MCF 10A (cell line): Measurements from ENCODE around the gene FGFR2. TPM values are rescaled to one million over a fixed set of nuclear protein-coding genes. Genes with fewer than 3 reads are reported as not detected.

ENCODE experiments used
- BruUV-seq: library from RNA; stranded (reverse); fragments of 400-500 nt; replicated peaks from 2 replicates; lab custom pipeline; 2021; lab: Mats Ljungman, UMichigan
- CTCF ChIA-PET: fragments of 300-600 bp; sonication (Branson Sonifier 250); formaldehyde crosslinking; extraction: SDS; loops from one replicate; lab custom pipeline; 2021; ENCODE audit warnings: antibody characterized with exemption, inconsistent platforms; lab: Yijun Ruan, JAX
- POLR2A ChIA-PET: fragments of 300-600, 350-650 bp; sonication (Branson Sonifier 250); formaldehyde crosslinking; extraction: SDS; loops from one replicate; lab custom pipeline; 2020; ENCODE audit warnings: antibody characterized with exemption, inconsistent platforms; lab: Yijun Ruan, JAX
- DNase-seq: peaks from one replicate; pipeline ENCODE4 v3.0.0-alpha.2; 2018; ENCODE audit not compliant: unreplicated experiment
- H3K27ac Mint-ChIP-seq: one replicate; pipeline ENCODE4 v1.8.0; 2022; ENCODE audit warnings: mild to moderate bottlenecking, low read depth, mixed read lengths; ENCODE audit not compliant: unreplicated experiment
- H3K27me3 Mint-ChIP-seq: one replicate; pipeline ENCODE4 v1.8.0; 2022; ENCODE audit warnings: mixed read lengths; ENCODE audit not compliant: insufficient read depth, unreplicated experiment
- H3K36me3 Mint-ChIP-seq: one replicate; pipeline ENCODE4 v1.8.0; 2022; ENCODE audit warnings: mild to moderate bottlenecking, moderate library complexity, mixed read lengths; ENCODE audit not compliant: insufficient read depth, unreplicated experiment
- H3K4me1 Mint-ChIP-seq: one replicate; pipeline ENCODE4 v1.8.0; 2022; ENCODE audit warnings: mixed read lengths; ENCODE audit not compliant: insufficient read depth, unreplicated experiment
- H3K4me3 Mint-ChIP-seq: one replicate; pipeline ENCODE4 v1.8.0; 2022; ENCODE audit warnings: mild to moderate bottlenecking, moderate library complexity, mixed read lengths; ENCODE audit not compliant: unreplicated experiment
- H3K9me3 Mint-ChIP-seq: one replicate; pipeline ENCODE4 v1.8.0; 2022; ENCODE audit warnings: mixed read lengths; ENCODE audit not compliant: unreplicated experiment
- CTCF ChIP-seq: fragments of 200-600 bp; IDR thresholded peaks from one replicate; pipeline ENCODE4 v1.8.0; 2022; ENCODE audit warnings: antibody characterized with exemption, mild to moderate bottlenecking; ENCODE audit not compliant: unreplicated experiment
- intact Hi-C: fragments of 100-400 bp; cut with micrococcal nuclease; formaldehyde crosslinking; loops from 2 replicates; pipeline ENCODE4 v1.14.1; 2022
- total RNA-seq: library from RNA; stranded (reverse); gene quantifications from 2 replicates; pipeline ENCODE4 v1.2.3, GENCODE V29; 2022

Gene FGFR2
- total RNA-seq, 1 experiment from 2014 or later = 2.7 TPM

GRCh38 chr10:121574519-121575166, 23.6 kb downstream of the FGFR2 start:
- no peaks in the 10 kb centered on the region for H3K27me3 Mint-ChIP-seq
- ChIA-PET CTCF (no interaction called here), POLR2A (no interaction called here)
- TF ChIP-seq CTCF = no peak
- H3K4me1 Mint-ChIP-seq = no peaks in the 10 kb centered on the region
- intact Hi-C loops = no loop called here
- H3K36me3 Mint-ChIP-seq = no peaks in the 10 kb centered on the region
- H3K9me3 Mint-ChIP-seq = no peaks in the 10 kb centered on the region
- no TSS peak for BruUV-seq
- no peak overlapping the region for H3K4me3 Mint-ChIP-seq
- no peak overlapping the region for H3K27ac Mint-ChIP-seq
- no peak for DNase-seq

DNA sequence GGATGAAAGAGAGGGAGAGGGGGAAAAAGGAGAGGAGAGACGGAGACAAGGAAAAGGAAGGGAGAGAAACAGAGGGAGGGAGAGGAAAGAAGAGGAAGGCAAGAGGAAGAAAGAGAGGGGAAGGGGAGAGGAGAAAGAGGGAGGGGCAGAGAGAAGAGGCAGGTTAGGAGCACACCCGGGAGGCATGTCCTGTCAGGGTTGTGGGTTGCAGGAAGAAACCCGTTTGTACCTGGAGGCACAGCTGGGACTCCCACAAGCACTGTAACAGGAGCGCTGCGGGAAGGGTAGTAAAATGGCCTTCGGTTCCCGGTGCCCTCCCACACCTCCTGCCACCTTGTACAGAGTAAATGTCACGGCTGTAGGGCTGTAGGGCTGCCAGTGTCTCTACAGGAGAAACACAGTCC, 24.7 kb downstream of the FGFR2 start:
- BruUV-seq = no TSS peak
- no peaks in the 10 kb centered on the region for H3K27me3 Mint-ChIP-seq
- H3K4me3 Mint-ChIP-seq = no peak overlapping the region
- H3K36me3 Mint-ChIP-seq = no peaks in the 10 kb centered on the region
- ChIA-PET POLR2A (no interaction called here), CTCF (no interaction called here)
- intact Hi-C loops = no loop called here
- H3K27ac Mint-ChIP-seq = no peak overlapping the region
- TF ChIP-seq CTCF = no peak
- no peak for DNase-seq
- no peaks in the 10 kb centered on the region for H3K9me3 Mint-ChIP-seq
- H3K4me1 Mint-ChIP-seq = no peaks in the 10 kb centered on the region

DNA sequence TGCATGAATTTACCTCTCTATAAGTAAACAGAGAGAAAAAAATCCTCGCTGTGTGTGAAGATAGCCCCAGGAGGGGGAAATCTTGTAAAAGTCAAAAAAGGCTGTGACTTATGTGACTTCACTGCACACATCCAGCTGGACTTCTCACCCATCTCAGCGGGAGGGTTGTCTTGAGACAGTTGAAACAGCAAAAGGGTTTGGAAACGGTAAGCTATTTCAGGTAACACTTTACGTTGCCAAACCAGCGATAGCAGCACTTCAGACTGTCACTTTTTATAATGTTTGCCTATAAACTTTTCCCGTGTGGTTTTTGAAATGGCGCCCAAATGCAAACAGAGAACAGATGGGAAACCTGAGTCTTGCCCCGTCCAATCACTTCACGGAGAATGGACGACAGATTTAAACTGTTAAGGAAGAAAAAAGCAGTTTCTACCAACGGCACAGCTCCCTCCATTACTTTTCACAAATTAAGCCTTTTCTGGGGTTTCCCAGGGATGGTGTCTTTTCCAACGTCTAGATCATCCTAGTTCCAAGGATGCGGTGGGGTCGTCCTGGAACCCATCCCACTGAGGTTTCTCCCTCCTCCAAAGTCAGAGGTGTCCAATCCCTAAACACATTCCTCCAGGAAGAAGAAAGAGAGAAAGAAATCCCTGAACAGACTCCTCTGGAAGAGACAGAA, 25.2 kb downstream of the FGFR2 start:
- POLR2A ChIA-PET = no interaction called here
- no TSS peak for BruUV-seq

More for the DNA sequence above, 25.2 kb downstream of the FGFR2 start:
- TF ChIP-seq CTCF = no peak
- no peaks in the 10 kb centered on the region for H3K9me3 Mint-ChIP-seq
- H3K27me3 Mint-ChIP-seq = no peaks in the 10 kb centered on the region
- DNase-seq = no peak
- no peaks in the 10 kb centered on the region for H3K4me1 Mint-ChIP-seq
- intact Hi-C loops = no loop called here
- H3K4me3 Mint-ChIP-seq = no peak overlapping the region
- no peaks in the 10 kb centered on the region for H3K36me3 Mint-ChIP-seq
- no peak overlapping the region for H3K27ac Mint-ChIP-seq
- CTCF ChIA-PET = no interaction called here
